Measurements from ENCODE around the gene CDKAL1.

Gene CDKAL1

GRCh38 chr6:20715135-20715806 is 181.0 kb downstream of the CDKAL1 start:
- H3K9me3 ChIP-seq (ENCODE audit: control insufficient read depth, low read length): no peaks in the 10 kb centered on the region
- H4K91ac ChIP-seq (ENCODE audit: low read length): no peak overlapping the region
- no peak overlapping the region for H3K4me2 ChIP-seq (ENCODE audit: low read length, poor library complexity, severe bottlenecking)
- no peak overlapping the region for H3K18ac ChIP-seq (ENCODE audit: low read depth in 1 of 2, low read length in 2 of 2)
- H2AFZ ChIP-seq (ENCODE audit: low read depth, low read length): no peak overlapping the region
- H2BK15ac ChIP-seq (ENCODE audit: low read depth, poor library complexity, severe bottlenecking): no peak overlapping the region
- H2BK12ac ChIP-seq (ENCODE audit: low read length in 2 of 2): no peak overlapping the region
- no CpG with 5 or more reads among the region's 3 CpGs for WGBS
- H3K4me1 ChIP-seq (ENCODE audit: control insufficient read depth, insufficient read depth, low read depth, low read length): no peaks in the 10 kb centered on the region
- no peak overlapping the region for H2BK5ac ChIP-seq (ENCODE audit: low read depth, low read length, poor library complexity, severe bottlenecking)
- H3K36me3 ChIP-seq (ENCODE audit: control insufficient read depth in 1 of 2, insufficient read depth in 2 of 2, low read depth in 1 of 2, low read length in 2 of 2): no peaks in the 10 kb centered on the region
- no peaks in the 10 kb centered on the region for H3K27me3 ChIP-seq (ENCODE audit: control insufficient read depth in 1 of 2, insufficient read depth in 1 of 2, low read length in 2 of 2)
- H3K9ac ChIP-seq (ENCODE audit: low read length): no peak overlapping the region
- H3K23ac ChIP-seq (ENCODE audit: low read length in 2 of 2): no peak overlapping the region
- no peak overlapping the region for H2AK5ac ChIP-seq (ENCODE audit: low read length, severe bottlenecking)
- no peak for DNase-seq
- H3K79me1 ChIP-seq (replicated peaks; ENCODE audit: low read length, poor library complexity, severe bottlenecking): peaks cover 4% of the 10 kb centered on the region
- no peak overlapping the region for H3K4me3 ChIP-seq (ENCODE audit: insufficient read depth in 1 of 2, low read depth in 1 of 2, low read length in 2 of 2)
- no peak overlapping the region for H3K14ac ChIP-seq (ENCODE audit: low read length in 2 of 2)
- H3K27ac ChIP-seq (ENCODE audit: low read length, poor library complexity, severe bottlenecking): no peak overlapping the region
- no peak overlapping the region for H4K8ac ChIP-seq (ENCODE audit: low read length)
- no peak overlapping the region for H2BK120ac ChIP-seq (ENCODE audit: low read depth, low read length)
- no peak overlapping the region for H3K4ac ChIP-seq (ENCODE audit: low read depth in 1 of 2, low read length in 2 of 2)

- WGBS: 84% methylated on average over 1 of the region's 1 CpG
Observed at GRCh38 chr6:20716865-20717264, 182.6 kb downstream of the CDKAL1 start.

DNA sequence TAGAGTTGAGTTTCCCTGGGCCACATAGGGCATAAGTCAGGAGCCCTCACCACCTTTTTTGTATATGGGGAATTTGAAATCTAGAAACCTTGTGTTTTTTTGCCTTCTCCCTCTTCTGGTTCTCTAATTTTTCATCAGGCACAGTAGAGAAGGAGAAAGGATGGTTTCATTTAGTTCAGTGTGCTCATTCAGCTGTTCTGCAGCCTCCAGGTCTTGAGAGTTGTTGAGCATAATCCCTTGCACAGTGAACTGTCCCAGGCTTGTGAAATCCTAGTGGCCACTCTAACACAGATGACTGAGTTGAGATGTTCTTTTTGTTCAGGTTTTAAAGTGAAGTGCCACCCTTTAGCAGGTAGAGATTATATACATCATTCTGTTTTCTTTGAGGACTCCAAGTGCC is 183.5 kb downstream of the CDKAL1 start:
- H2AK5ac ChIP-seq (ENCODE audit: low read length, severe bottlenecking): no peak overlapping the region
- H2AFZ ChIP-seq (ENCODE audit: low read depth, low read length): no peak overlapping the region
- H3K9me3 ChIP-seq (ENCODE audit: control insufficient read depth, low read length): no peaks in the 10 kb centered on the region
- H3K23ac ChIP-seq (ENCODE audit: low read length in 2 of 2): no peak overlapping the region
- H2BK12ac ChIP-seq (ENCODE audit: low read length in 2 of 2): no peak overlapping the region
- no peak overlapping the region for H3K14ac ChIP-seq (ENCODE audit: low read length in 2 of 2)
- no peak overlapping the region for H2BK15ac ChIP-seq (ENCODE audit: low read depth, poor library complexity, severe bottlenecking)
- no peak overlapping the region for H3K4ac ChIP-seq (ENCODE audit: low read depth in 1 of 2, low read length in 2 of 2)
- H3K4me1 ChIP-seq (ENCODE audit: control insufficient read depth, insufficient read depth, low read depth, low read length): no peaks in the 10 kb centered on the region
- H4K8ac ChIP-seq (ENCODE audit: low read length): no peak overlapping the region
- no peak overlapping the region for H3K4me2 ChIP-seq (ENCODE audit: low read length, poor library complexity, severe bottlenecking)
- no peak overlapping the region for H3K9ac ChIP-seq (ENCODE audit: low read length)
- no peak for DNase-seq
- no peak overlapping the region for H2BK120ac ChIP-seq (ENCODE audit: low read depth, low read length)
- H4K91ac ChIP-seq (ENCODE audit: low read length): no peak overlapping the region
- peaks cover 4% of the 10 kb centered on the region for H3K79me1 ChIP-seq (replicated peaks; ENCODE audit: low read length, poor library complexity, severe bottlenecking)
- H3K18ac ChIP-seq (ENCODE audit: low read depth in 1 of 2, low read length in 2 of 2): no peak overlapping the region
- no peaks in the 10 kb centered on the region for H3K36me3 ChIP-seq (ENCODE audit: control insufficient read depth in 1 of 2, insufficient read depth in 2 of 2, low read depth in 1 of 2, low read length in 2 of 2)
- no peak overlapping the region for H3K4me3 ChIP-seq (ENCODE audit: insufficient read depth in 1 of 2, low read depth in 1 of 2, low read length in 2 of 2)
- no peaks in the 10 kb centered on the region for H3K27me3 ChIP-seq (ENCODE audit: control insufficient read depth in 1 of 2, insufficient read depth in 1 of 2, low read length in 2 of 2)
- no peak overlapping the region for H3K27ac ChIP-seq (ENCODE audit: low read length, poor library complexity, severe bottlenecking)
- no peak overlapping the region for H2BK5ac ChIP-seq (ENCODE audit: low read depth, low read length, poor library complexity, severe bottlenecking)

More at GRCh38 chr6:20716865-20717264, 182.6 kb downstream of the CDKAL1 start:
- Histone ChIP-seq H2BK120ac (ENCODE audit: low read depth, low read length) (no peak overlapping the region), H2AFZ (ENCODE audit: low read depth, low read length) (no peak overlapping the region), H2BK15ac (ENCODE audit: low read depth, poor library complexity, severe bottlenecking) (no peak overlapping the region), H2BK5ac (ENCODE audit: low read depth, low read length, poor library complexity, severe bottlenecking) (no peak overlapping the region), H3K36me3 (ENCODE audit: control insufficient read depth in 1 of 2, insufficient read depth in 2 of 2, low read depth in 1 of 2, low read length in 2 of 2) (no peaks in the 10 kb centered on the region), H3K4me1 (ENCODE audit: control insufficient read depth, insufficient read depth, low read depth, low read length) (no peaks in the 10 kb centered on the region), H3K14ac (ENCODE audit: low read length in 2 of 2) (no peak overlapping the region), H2BK12ac (ENCODE audit: low read length in 2 of 2) (no peak overlapping the region), H3K79me1 (replicated peaks; ENCODE audit: low read length, poor library complexity, severe bottlenecking) (peaks cover 4% of the 10 kb centered on the region), H2AK5ac (ENCODE audit: low read length, severe bottlenecking) (no peak overlapping the region), H3K27ac (ENCODE audit: low read length, poor library complexity, severe bottlenecking) (no peak overlapping the region), H3K27me3 (ENCODE audit: control insufficient read depth in 1 of 2, insufficient read depth in 1 of 2, low read length in 2 of 2) (no peaks in the 10 kb centered on the region), H3K4me2 (ENCODE audit: low read length, poor library complexity, severe bottlenecking) (no peak overlapping the region), H3K4ac (ENCODE audit: low read depth in 1 of 2, low read length in 2 of 2) (no peak overlapping the region), H3K23ac (ENCODE audit: low read length in 2 of 2) (no peak overlapping the region), H3K4me3 (ENCODE audit: insufficient read depth in 1 of 2, low read depth in 1 of 2, low read length in 2 of 2) (no peak overlapping the region), H4K8ac (ENCODE audit: low read length) (no peak overlapping the region), H3K9ac (ENCODE audit: low read length) (no peak overlapping the region), H3K9me3 (ENCODE audit: control insufficient read depth, low read length) (no peaks in the 10 kb centered on the region), H4K91ac (ENCODE audit: low read length) (no peak overlapping the region), H3K18ac (ENCODE audit: low read depth in 1 of 2, low read length in 2 of 2) (no peak overlapping the region)
- DNase-seq: no peak

GRCh38 chr6:20718705-20719653 is 184.7 kb downstream of the CDKAL1 start:
- no peak overlapping the region for H3K4ac ChIP-seq (ENCODE audit: low read depth in 1 of 2, low read length in 2 of 2)
- H3K27me3 ChIP-seq (ENCODE audit: control insufficient read depth in 1 of 2, insufficient read depth in 1 of 2, low read length in 2 of 2): no peaks in the 10 kb centered on the region
- H2BK120ac ChIP-seq (ENCODE audit: low read depth, low read length): no peak overlapping the region
- no peak overlapping the region for H3K18ac ChIP-seq (ENCODE audit: low read depth in 1 of 2, low read length in 2 of 2)
- no peak overlapping the region for H3K4me2 ChIP-seq (ENCODE audit: low read length, poor library complexity, severe bottlenecking)
- no peak overlapping the region for H3K14ac ChIP-seq (ENCODE audit: low read length in 2 of 2)
- H2BK15ac ChIP-seq (ENCODE audit: low read depth, poor library complexity, severe bottlenecking): no peak overlapping the region
- H4K91ac ChIP-seq (ENCODE audit: low read length): no peak overlapping the region
- H4K8ac ChIP-seq (ENCODE audit: low read length): no peak overlapping the region
- H3K27ac ChIP-seq (ENCODE audit: low read length, poor library complexity, severe bottlenecking): no peak overlapping the region
- no peak overlapping the region for H3K4me3 ChIP-seq (ENCODE audit: insufficient read depth in 1 of 2, low read depth in 1 of 2, low read length in 2 of 2)
- no peak overlapping the region for H2BK5ac ChIP-seq (ENCODE audit: low read depth, low read length, poor library complexity, severe bottlenecking)
- H2AFZ ChIP-seq (ENCODE audit: low read depth, low read length): no peak overlapping the region
- no peak overlapping the region for H2AK5ac ChIP-seq (ENCODE audit: low read length, severe bottlenecking)
- DNase-seq: no peak
- H2BK12ac ChIP-seq (ENCODE audit: low read length in 2 of 2): no peak overlapping the region
- peaks cover 0 to 4% of the 10 kb centered on the region in 2 experiments for H3K36me3 ChIP-seq (ENCODE audit: control insufficient read depth in 1 of 2, insufficient read depth in 2 of 2, low read depth in 1 of 2, low read length in 2 of 2)
- no peak overlapping the region for H3K23ac ChIP-seq (ENCODE audit: low read length in 2 of 2)
- no peak overlapping the region for H3K9ac ChIP-seq (ENCODE audit: low read length)
- H3K79me1 ChIP-seq (replicated peaks; ENCODE audit: low read length, poor library complexity, severe bottlenecking): peaks cover 9% of the 10 kb centered on the region
- H3K9me3 ChIP-seq (ENCODE audit: control insufficient read depth, low read length): no peaks in the 10 kb centered on the region
- peaks cover 3% of the 10 kb centered on the region for H3K4me1 ChIP-seq (ENCODE audit: control insufficient read depth, insufficient read depth, low read depth, low read length)
- WGBS: 100% methylated on average over 1 of the region's 3 CpGs

Measured in mesenchymal stem cell (in vitro differentiated cells and primary cell).